HPDE6-E6E7 (cell line): ENCODE results near the gene NBPF11.
"Not testable (repeated sequence)": the region's sequence is repeated elsewhere in the genome, so short reads cannot be mapped to it uniquely, and the experiment has no call there.

Experiments
- DNase-seq: peaks from one replicate; pipeline ENCODE4 v3.0.0; 2011; ENCODE audit warnings: missing footprints; ENCODE audit errors: extremely low spot score

NBPF11 gene

DNA sequence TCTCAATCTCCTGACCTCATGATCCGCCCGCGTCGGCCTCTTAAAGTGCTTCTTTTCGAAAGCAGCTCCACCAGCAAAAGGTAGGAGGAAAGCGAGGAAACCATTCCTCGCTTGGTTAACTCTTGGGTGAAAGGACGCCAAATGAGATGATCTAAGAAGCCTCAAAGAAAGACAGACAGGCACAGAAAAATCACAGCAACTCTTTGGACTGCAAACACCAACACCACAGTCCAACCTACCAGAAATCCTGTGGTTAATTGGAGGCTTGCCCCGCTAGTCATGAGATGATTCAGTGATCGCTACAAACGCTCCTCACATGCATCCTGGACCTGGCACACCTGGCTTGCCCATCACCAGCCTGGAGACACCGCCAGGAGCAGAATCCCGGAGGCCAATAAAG lies 1.1 kb downstream of the NBPF11 start:
- not testable (repeated sequence) for DNase-seq

- DNase-seq, result not testable (repeated sequence)
Measured at GRCh38 chr1:148150014-148150413, 2.1 kb downstream of the NBPF11 start.

- DNase-seq, result not testable (repeated sequence)
Measured at GRCh38 chr1:148149050-148149815, 2.8 kb downstream of the NBPF11 start.

DNA sequence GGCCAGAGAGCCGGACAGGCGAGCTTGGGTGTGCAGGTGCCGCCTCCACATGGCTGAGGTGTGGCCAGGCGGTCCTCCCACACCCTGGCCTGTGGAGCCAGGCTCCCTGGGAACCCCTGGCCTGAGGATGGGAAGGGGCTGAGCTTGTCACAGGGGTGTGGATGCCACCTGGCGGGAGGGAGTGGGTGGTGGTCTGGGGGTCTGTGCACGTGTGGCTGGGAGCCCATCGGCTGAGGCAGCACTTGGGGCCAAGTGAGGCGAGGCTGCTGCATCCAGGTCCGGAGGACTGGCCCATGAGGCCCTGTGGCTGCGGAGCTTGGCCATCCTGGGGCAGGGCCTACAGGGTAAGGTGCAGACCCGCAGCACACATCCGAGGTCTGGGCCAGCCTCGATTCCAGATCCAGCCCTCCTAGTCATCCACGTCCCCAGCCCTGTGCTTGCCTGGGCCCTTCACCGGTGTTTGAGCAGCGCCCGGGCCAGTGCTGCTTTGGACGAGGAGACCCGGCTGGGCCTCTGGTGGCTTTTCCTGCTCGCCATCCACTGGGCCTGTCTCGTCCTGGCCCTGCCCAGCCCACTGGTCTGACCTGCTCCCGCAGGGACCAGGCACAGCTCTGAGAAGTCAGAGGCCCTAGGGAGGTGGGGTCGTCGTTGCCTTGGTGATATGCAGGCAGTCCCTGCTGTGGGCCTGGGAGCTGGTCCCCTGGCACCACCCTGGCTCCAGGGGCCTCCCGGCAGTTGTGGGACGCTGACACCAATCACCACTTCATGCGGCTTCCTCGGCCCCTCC lies 4.8 kb downstream of the NBPF11 start:
- not testable (repeated sequence) for DNase-seq

GRCh38 chr1:148146191-148146997 lies 5.7 kb downstream of the NBPF11 start:
- not testable (repeated sequence) for DNase-seq

- DNase-seq, result not testable (repeated sequence)
Measured at GRCh38 chr1:148143223-148143622, 8.9 kb downstream of the NBPF11 start.

DNA sequence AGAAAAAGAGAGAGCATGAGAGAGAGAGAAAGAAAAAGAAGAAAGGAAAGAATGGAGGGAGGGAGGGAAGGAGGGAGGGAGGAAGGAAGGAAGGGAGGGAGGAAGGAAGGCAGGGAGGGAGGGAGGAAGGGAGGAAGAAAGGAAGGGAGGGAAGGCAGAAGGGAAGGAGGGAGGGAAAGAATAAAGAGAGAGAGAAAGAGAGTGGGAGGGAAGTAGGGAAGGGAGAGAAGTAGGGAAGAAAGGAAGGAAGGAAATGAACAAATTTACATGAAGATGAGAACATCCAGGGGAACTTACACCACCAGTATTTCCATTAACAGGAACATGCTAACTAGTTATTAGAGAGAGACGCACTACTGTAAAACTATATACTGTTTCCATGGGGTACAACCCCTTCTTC lies 10.1 kb downstream of the NBPF11 start:
- not testable (repeated sequence) for DNase-seq

DNA sequence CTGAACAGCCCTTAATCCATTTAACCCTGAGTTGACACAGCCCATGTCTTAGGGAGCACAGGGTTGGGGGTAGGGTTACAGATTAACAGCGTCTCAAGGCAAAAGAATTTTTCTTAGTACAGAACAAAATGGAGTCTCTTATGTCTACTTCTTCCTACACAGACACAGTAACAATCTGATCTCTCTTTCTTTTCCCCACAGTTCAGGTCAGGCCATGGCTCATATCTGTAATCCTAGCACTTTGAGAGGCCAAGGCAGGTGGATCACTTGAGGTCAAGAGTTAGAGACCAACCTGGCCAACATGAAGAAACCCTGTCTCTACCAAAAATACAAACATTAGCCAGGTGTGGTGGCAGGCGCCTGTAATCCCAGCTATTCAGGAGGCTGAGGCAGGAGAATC lies 13.5 kb downstream of the NBPF11 start:
- not testable (repeated sequence) for DNase-seq

- DNase-seq, result not testable (repeated sequence)
Measured at GRCh38 chr1:148122341-148122740, 29.7 kb downstream of the NBPF11 start.

GRCh38 chr1:148120395-148120794 lies 31.7 kb downstream of the NBPF11 start:
- DNase-seq, result not testable (repeated sequence)

DNA sequence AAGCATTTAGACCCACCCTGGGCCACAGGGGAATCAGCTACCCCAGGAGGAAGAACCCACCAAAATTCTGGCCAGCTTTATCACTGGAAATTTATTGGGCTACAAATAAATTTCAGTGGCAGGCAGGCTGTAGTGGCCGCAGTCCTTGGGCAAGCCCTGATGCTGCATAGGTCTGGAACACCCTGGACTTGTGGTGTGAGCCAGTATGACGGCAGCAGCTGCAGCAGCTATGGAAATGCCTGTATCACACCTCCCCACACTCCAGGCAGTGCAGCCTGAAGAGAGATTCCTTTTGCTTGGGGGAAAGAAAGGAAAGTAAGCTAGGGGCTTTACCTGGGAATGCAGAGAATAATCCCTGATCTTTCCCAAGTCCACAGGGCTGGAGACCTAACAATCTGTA lies 56.3 kb downstream of the NBPF11 start:
- not testable (repeated sequence) for DNase-seq

DNA sequence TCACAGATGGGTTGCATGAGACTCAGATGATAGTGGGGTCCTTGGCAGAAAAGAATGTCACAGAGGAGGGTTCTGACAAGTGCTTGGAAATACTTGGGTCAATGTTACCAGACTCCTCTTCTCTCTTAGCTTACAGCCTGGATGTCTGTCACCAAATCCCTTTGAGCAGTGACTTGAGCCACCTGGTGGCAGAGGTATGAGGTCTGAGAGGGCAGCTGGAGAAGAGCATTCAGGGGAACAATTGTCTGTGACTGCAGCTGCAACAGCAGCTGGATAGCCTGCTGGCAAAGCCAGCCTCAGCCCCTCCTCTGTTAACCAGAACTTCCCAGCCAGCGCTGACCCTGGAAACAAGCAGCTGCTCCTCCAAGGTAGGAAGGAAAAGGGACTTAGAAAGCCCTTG lies 65.9 kb downstream of the NBPF11 start:
- not testable (repeated sequence) for DNase-seq

DNA sequence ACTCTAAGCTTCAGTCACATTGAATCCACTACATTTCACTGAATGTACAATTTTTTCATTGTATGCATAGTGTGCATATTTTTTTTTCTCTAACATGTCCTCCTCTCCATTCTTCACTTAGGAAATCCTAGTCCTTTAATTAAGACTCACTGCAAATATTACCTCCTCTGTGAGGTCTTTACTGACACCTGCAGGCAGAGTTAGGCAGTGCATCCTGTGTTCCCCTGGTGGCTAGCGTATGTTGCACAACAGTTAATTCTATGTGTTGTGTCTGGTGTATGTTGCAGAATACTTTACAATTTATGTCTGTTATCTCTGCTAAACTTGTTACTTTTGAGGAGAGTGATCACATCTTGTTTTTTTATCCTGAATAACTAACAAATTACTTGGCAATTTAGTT lies 70.9 kb downstream of the NBPF11 start:
- not testable (repeated sequence) for DNase-seq

DNA sequence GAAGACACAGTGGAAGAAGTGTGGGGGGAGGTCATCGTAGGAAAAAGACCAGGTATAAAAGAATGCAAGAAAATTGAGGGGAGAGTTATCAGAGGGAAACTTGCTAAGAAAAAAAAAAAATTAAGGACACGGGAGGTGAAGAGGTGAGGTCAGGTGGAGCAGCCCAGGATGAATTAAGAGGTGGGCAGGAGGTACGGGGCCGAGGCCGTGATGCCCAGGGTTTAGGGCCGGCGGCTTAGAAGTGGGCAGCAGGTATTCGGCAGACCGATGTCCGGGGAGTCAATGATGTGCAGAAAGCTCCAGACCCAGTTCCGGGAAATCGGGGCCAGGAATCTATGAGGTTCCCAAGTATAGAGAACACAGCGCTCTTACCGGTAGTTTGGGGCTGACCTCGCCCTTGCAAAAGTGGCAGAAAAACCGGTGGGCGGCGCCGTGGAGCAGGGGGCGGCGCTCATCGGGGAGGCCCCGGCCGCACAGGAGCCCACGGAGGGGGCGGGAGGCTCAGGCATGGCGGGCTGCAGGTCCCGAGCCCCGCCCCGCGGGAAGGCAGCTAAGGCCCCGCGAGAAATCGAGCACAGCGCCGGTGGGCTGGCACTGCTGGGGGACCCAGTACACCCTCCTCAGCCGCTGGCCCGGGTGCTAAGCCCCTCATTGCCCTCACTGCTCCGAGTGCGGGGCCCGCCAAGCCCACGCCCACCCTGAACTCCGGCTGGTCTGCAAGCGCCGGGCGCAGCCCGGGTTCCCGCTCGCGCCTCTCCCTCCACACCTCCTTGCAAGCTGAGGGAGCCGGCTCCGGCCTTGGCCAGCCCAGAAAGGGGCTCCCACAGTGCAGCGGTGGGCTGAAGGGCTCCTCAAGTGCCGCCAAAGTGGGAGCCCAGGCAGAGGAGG lies 73.2 kb downstream of the NBPF11 start:
- DNase-seq, result not testable (repeated sequence)

DNA sequence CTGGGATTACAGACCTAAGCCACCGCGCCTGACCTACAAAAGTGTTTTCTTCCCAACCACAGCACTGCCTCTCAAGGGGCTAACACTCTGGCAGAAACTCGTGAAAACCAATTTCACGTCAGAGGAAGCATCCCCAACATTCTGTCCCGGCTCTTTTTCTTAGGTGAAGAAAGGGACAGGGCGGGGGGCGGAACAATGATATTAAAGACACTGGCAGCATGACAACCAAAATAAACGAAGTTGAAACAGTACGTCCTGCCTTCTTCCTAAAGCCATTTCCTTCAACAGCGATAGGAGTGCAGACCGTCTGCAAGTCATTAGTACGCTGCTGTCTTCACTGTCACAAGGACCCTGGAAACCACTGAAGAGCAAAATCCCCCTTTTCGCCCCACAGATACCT lies 74.0 kb downstream of the NBPF11 start:
- DNase-seq, result not testable (repeated sequence)

GRCh38 chr1:148077458-148077857 lies 74.6 kb downstream of the NBPF11 start:
- not testable (repeated sequence) for DNase-seq

- DNase-seq, result not testable (repeated sequence)
Measured at GRCh38 chr1:148073392-148073791, 78.7 kb downstream of the NBPF11 start.

GRCh38 chr1:148068606-148069005 lies 83.5 kb downstream of the NBPF11 start:
- DNase-seq, result not testable (repeated sequence)

DNA sequence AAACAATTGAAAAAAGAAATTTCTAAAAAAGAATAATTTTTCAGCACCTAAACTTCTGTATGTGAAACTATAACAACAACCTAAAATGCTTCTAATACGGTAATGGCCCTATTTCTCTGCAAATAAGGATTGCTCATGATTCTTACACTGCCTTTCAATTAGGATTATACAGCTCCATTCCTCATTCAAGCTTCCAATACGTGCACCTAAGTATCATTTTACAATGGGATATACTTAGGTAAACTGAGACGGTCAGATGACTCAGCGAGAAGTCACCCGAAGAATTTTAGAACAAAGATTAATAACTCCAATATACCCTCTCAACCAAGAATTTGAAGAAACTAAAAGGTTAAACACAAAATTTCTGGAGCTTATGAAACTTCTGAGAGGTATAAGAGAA lies 83.9 kb downstream of the NBPF11 start:
- DNase-seq, result not testable (repeated sequence)

- DNase-seq, result not testable (repeated sequence)
Measured at GRCh38 chr1:148060294-148060701, 91.8 kb downstream of the NBPF11 start.

DNA sequence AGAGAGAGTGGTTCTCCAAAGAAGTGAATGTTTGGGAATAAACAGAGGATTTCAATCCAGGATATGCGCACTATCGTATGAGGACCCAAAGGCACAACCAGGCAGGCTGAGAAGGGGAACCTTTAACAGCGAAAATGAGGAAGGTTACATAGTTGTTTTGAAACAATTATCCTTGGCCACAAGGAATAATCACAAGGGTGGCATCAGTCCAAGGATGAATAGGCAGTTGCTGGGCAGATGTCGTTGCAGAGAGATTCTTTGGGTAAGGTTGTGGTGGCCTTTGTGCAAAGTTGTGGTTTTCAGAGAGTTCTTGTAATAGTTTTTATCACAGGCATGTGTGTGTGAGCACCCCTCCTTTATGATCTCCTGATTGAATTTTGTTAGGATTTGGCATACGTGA lies 94.7 kb downstream of the NBPF11 start:
- not testable (repeated sequence) for DNase-seq
